HG03108 (cell line): Measurements from ENCODE around the gene F2.
"Not testable (repeated sequence)": the region's sequence is repeated elsewhere in the genome, so short reads cannot be mapped to it uniquely, and the experiment has no call there.

Experiments
- ATAC-seq: cut with Tn5 transposase; IDR thresholded peaks from one replicate; pipeline ENCODE4 v1.9.1; 2021; ENCODE audit warnings: moderate library complexity; ENCODE audit not compliant: unreplicated experiment

F2 gene

DNA sequence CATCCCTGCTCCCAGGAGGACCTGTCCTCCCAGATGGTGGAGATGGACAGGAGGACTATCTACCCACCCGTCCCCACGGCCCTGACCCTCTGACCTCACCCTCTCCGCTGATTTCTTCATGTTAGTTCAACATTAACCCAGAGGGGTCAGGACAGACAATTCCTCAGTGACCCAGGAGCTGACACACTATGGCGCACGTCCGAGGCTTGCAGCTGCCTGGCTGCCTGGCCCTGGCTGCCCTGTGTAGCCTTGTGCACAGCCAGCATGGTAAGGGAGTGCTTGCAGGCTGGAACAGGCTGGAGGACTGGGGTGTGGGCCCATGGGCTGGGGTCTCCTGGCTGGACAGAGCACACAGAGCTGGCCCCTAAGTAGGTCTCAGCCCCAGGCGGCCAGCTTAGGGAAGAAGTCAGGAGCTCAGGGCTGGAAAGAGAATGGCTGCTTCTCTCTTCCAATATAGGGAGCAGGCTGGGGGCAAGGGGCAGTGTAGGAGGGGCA is at the start of gene F2:
TSS of gene F2 (plus strand) at position 166 of the 495 bp plus-strand sequence. CDS start at position 189, 23 bp downstream.
- no peak for ATAC-seq

GRCh38 chr11:46669711-46670139 is 49.3 kb upstream of the F2 start:
- no peak for ATAC-seq

- ATAC-seq, result not testable (repeated sequence)
These were observed 48.5 kb upstream of the F2 start for GRCh38 chr11:46670521-46670920.

DNA sequence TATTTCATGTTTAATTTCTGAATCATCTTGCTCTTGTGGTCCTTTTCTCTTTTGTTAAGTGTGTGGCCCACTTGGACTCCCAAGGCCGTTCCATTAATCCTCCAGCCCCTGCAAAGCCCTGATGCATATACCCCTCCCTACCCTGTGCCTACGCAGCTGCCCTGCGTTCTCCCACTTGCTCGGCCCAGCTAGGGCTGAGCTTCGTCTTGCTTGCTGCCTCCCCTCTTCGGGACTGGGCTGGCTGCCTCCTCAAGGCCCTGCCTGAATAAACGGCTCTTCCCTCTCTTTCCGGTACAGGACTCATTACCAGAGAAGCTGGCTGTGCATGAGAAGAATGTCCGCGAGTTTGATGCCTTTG is 47.1 kb upstream of the F2 start:
- ATAC-seq, result no peak

DNA sequence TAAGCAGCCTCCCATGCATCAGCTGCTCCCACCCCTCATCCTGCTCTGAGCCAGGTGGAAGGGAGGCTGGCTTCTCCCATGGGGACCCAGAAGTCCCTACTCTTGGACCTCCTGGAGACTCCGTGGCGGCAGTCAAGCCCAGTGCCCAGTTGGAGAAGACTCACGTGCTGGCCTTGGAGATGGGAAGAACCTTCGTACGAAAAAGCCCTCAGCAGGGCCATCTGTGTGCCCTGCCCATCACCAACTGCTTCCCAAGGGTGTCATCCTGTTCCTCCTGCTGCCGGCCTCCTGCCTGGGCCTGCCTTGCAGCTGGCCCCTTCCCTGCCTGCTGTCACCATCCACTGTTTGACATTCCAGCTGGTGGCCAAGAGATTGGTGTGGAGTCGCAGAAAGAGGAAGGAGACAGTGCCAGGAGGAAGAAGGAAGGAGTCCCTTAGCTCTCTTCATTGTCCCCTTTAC is 46.6 kb upstream of the F2 start:
- ATAC-seq, result no peak

GRCh38 chr11:46673713-46674462 is 45.1 kb upstream of the F2 start:
- no peak for ATAC-seq

DNA sequence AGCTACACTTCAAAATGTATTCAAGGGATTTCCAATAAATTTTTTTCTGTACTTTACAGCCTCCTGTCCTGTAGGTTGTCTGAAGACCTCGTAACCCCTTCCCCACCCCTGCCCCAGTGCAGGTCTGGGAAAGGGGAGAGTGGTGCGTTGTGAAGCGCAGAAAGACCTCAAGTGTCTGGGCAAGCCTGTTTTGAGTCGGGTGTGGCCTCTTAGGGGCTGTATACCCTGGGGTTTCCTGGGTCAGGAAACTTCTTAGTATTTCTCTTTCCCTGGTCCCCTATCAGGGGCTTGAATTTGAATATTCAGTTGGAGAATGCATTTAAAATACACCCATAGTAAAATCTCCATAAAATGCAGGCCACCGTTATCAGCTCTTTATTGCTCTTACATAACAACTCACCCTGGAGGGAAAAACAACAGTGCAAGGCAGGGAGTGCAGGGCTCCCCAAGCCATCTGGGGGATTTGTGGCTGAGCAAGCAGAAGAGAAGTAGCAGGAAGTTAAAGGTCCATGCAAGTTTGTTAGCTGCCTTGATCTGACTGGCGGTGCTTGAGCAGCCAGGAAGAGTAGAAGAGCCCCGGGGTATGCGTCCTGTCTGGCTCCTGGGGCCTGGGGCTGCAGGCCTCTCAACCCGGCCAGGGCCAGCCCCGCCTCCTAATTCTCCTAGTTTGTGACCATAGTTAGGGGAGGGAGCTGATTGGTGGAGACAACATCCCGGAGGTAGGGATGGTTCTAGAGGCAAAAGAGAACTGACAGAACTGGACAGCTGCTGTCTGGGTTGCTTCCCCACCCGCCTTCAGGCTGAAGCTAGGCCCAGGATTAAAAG is 44.3 kb upstream of the F2 start:
- ATAC-seq, result no peak

DNA sequence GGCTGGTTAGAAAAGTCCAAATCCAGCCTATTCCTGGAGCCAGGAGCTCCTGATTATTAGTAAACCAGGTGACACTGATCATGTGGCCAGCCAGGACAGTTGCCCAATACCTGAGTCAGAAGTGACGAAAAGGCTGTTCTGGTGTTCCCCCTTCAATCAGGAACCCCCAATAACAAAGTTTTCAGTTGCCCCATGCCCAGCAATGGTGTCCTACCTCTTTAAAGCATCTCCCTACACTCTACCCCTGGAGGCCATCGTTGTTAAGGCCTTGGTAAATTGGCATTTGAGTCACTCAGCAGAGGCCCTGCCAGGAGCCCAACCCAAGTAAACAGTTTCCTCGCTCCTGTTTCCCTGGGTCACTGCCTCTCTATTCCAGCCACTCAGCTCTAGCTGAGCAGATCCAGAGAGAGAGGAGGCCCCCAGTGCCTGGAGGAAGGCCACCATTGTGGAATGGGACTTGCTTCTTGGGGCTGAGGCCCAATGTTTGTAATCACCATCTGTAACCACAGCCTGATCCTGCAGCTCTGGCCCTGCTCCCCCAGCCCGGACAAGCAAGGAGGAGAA is 43.6 kb upstream of the F2 start:
- no peak for ATAC-seq

DNA sequence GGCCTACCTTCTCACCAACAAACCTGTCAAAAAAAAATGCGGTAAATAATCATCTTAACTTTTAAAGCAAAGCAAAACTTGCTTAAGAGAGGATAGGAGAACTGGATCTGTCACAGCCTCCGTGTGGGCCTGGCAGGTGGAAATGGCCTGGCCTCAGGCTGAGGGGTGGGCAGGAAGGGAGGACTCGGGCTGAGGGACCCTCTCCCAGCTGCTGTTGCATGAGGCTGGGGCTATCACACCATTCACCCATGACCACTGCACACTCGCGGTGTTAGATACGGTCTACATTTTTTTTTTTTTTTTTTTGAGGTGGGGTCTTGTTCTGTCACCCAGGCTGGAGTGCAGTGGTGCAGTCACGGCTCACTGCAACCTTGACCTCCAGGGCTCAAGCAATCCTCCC is 43.1 kb upstream of the F2 start:
- ATAC-seq, result no peak

DNA sequence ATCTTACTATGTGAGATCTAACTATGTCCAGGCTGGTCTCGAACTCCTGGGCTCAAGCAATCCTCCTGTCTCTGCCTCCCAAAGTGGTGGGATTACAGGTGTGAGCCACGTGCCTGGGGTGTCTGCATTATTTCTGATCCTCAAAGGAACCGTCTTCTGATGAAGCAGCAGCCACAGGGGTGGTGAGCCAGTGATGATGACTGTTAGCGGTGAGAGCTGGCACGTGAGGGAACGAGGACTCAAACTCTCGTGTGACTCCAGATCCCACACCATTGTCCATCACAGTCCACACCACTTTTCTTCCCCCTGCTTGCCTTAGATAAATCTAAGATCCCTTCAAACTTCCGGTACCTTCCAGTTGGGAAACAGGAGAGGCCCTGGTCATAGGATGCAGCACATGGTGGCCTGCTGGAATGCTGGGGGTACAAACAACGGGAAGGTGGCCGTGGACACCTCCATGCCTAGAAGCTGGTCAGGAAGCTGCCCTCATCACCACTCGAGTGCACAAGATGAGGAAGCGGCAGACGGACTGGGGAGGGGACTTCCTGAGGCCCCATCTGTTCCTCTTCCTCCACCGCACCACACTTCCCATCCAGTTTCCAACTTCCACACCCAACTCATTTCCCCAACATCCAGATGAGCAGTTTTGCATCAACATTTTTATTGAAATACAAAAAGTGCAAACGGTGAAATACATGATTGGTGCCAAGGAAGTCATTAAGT is 42.4 kb upstream of the F2 start:
- ATAC-seq, result no peak

GRCh38 chr11:46677169-46677568 is 41.8 kb upstream of the F2 start:
- no peak for ATAC-seq

DNA sequence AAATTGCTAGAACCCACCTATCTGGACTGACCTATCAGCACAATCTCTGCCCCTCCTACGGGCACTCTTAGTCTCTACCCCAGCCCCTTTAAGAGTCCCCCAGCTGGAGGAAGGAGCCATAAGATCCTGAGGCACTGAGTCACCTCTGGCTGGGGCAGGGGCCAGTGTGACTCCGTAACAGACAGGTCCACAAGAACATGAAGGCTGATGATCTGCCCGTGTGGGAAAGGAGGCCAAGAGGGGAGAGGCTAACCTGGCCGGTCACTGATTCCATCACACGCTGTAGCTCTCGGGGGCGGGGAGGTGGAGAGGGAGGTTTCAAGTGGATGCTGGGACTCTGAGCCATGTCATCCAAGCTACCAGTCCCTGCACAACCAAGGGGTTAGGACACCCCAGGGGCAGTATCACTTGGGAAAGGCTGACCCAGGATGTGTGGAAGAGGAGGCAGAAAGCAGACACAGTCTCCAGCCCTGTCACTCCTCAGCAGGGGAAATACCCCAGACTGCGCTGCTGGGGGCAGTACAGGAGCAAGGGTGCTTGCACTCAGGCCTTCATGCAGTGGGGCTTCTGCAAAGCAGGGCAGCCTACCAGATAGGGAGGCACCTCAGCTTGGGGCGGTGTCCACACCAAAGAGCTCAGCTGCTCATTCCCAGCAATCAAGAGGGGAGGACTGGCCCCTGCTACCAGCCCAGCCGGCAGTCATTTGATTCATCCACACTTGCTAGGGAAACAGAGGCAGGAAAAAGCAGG is 40.8 kb upstream of the F2 start:
- no peak for ATAC-seq

DNA sequence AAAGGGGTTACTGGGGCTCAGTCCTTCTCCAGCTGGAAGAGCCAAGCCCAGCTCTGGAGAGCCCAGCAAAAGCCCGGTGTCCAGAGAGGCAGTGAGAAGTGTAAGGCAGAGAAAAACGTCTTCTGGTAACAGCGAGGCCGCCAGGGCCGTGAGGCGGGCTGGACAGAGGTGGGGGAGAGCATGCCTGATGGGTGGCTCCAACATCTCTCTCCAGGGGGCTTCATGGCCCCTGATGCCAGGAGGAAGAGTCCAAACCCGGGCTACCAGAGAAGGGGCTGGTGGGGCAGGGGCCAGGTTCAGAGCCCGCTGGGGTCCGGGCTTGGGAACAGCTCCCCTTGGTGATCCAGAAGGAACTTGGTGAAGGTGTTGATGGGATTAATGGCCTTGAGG is 40.3 kb upstream of the F2 start:
- ATAC-seq, result no peak

DNA sequence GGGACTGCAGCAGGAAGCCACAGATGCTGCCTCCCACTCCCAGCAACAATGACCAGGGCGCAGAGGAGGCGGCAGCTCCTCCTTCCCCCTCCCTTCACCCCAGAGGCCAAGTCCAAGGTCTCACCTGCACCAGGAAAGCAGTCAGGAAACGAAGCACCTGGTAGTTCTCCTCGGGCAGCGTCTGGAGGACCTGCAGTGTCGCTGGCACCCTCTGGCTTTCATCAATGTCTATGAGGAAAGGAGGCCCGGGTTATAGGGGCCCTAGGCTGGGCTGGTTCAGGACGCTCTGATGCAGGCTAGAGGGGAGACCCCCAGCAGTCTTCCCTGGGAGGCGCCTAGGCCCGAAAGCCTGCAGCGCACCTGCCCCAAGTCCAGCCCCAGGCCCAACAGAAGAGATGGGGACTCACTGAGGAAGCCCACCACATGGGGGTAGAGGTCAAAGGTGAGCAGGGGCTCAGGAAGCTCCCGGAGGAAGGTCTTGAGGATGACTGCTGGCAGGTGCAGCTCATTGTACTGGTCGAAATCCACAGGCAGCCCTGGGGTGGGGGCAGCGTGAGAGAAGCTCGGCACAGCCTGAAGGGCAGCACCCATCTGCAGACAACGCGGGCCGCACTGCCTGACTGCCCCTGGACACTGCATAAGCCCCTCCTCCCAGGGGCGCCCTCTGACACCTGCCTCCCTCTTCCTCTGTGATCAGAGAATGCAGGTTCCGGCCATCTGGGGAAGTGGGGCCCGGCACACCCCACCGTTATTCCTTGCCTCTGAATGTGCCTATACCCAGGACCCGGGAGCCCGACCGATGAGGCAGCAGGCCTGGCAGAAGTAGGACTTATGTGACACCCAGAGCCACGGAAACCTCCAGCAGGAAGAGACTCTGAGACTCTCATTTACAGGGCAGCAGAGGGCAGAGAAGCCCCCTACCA is 39.5 kb upstream of the F2 start:
- ATAC-seq, result no peak

DNA sequence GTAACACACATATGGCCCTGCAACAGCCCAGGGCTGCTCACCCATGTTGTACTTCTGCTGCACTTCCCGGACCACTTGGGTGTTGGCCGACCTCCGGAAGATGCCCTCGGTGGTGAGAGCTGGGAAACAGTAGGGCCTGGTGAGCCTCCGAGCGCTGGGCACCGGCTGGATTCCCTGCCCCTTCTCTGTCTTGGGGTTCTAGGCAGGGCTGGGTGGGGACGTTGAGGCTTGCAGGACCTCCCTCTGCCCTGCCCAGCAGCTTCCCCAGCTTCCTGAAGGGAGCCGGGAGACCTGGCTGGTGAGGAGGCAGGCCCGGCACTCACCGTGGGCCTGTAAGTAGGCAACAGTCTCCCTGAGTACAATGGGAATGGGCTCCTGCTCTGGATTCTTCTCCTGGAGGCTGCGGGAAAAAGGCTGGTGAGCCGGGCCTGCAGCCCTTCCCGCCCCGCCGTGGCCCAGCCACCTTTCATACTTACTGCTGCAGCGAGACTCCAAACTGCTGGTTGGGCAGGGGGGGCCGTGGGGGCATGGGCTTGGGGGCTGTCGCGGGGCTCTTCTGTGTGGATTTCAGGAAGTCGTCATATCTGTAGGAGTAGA is 38.8 kb upstream of the F2 start:
- no peak for ATAC-seq

- ATAC-seq, result no peak
These were observed 38.2 kb upstream of the F2 start for GRCh38 chr11:46680815-46681214.

GRCh38 chr11:46681814-46682213 is 37.2 kb upstream of the F2 start:
- no peak for ATAC-seq

DNA sequence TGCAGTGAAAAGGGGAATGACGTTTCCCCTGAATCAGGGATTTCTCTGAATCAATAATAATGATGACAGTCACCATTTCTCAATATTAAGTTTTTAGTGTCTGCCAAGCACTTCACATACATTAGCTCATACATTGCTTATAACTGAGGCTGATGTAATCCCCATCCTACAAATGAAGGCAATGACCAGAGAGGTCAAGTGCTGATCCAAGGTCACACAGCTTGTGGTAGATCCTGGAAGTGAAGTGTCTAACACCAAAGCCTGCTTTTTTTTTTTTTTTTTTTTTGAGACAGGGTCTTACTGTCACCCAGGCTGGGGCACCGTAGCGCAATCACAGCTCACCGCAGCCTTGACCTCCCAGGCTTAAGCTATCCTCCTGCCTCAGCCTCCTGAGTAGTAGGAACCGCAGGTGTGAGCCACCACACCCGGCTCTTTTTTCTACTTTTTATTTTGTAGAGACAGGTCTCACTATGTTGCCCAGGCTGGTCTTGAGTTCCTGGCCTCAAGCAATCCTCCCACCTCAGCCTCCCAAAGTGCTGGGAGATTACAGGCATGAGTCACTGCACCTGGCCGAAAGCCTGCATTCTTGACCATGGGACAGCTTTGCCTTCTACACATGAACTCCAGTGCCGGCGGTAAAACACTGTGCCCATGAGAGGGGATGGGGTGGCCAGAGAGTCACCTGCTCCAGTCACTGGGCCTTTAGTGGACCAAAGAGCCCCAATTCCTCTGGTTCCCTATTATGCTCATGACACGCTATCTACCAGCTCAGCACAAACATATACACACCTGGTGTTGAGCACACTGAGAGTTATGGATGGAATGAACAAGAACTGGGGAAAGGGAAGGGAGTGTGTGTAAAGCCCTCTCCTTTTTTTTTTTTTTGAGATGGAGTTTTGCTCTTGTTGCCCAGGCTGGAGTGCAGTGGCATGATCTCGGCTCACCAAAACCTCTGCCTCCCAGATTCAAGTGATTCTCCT is 36.0 kb upstream of the F2 start:
- ATAC-seq, result no peak
